T-helper 2 cell treated with Interferon-gamma antibody and Interleukin-4, amounts not matched to agents 100 ng/mL and 5 ng/mL, for 36 hours (primary cell): Measurements from ENCODE around the gene FGF5. TPM values are rescaled to one million over a fixed set of nuclear protein-coding genes. Genes with fewer than 3 reads are reported as not detected.
"Not testable (repeated sequence)": the region's sequence is repeated elsewhere in the genome, so short reads cannot be mapped to it uniquely, and the experiment has no call there.

Source experiments
- intact Hi-C: fragments of 100-400 bp; cut with micrococcal nuclease; formaldehyde crosslinking; loops from one replicate; pipeline ENCODE4 v1.15.1; 2023
- total RNA-seq: library from RNA; stranded (reverse); gene quantifications from 2 replicates; pipeline ENCODE4 v1.2.3, GENCODE V29; 2022

The FGF5 gene
- total RNA-seq, 1 donor from 2014 or later, result not detected

DNA sequence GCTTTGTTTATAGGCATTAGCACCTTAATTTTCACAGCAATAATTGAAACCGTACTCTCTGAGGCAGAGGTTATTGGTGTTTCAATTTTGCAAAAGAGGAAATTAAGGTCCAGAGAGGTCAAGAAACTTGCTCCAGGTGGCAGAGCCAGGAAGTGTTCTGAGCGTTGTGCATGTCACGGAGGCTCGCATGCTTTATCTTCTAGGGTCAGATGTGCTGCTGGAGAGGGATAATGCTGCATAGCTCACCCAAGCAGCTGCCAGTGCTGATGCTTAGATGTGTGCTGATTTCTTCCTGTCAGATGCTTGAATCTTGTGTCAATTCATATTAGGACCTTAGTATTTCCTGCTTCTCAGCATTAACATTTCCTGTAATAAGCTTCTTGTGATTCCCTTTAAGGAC is 13.0 kb upstream of the FGF5 start:
- intact Hi-C loops, result no loop called here

DNA sequence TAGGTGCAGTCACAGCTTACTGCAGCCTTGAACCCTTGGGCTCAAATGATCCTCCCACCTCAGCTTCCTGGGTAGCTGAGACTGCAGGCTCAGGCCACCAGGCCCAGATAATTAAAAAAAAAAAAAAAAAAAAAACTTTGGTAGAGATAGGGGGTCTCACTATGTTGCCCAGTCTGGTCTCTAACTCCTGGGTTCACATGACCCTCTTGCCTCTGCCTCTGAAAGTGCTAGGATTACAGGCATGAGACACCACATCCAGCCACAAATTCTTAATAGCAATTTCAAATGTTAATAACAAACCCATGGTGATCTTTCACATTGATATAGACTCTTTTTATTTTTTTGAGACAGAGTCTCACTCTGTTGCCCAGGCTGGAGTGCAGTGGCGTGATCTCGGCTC is 12.3 kb upstream of the FGF5 start:
- intact Hi-C loops, result no loop called here

DNA sequence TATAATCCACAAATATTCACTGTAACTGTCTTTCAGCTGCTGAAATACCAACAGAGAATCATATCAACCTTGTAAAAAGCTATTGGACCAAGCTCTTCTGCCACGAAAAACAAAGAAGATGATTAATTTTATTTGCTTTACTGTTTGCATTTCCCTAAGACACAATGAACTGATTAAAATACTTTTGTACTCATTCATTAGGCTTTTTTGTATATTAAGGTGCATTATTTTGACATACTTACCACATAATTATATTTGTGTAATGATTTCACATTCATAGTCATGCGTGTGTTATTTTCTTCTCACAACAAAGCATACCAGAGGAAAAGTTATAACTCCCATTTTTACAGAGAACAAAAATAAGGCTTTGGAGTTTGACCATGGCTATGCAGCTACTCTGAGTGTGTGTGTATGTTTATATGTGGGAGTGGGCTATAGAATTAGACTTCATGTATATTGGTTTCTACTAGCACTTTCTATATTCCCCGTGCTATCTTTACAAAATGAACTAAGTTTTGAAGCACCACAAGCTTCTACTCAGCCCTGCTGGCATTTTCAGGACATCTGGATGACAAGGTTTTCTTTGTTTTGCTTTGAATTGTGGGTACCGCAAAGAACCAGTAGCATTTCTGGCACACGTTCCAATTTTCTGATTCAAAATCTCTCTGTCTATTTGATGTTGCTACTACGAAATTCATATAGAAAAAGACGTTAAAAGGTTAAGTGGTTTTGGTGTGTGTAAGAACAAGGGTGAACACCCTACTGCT is 11.0 kb upstream of the FGF5 start:
- intact Hi-C loops, result no loop called here

DNA sequence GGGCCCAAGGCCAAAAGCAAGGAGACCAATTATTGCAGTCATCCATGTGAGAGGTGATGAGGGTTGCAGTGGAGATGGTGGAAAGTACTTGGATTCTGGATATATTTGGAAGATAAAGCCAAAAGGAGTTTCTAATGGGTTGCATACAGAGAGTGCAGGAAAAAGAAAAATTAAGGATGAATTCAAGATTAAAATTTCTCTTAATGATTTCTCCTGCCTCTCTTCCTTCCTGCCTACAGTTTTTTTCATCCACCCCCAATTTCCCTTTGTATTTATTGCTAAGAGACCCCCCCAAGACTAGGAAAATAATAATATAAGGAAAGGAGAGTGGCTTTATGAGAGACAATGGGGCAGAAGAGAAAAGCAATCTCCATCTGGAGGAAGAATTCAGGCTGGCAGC is 8.6 kb upstream of the FGF5 start:
- intact Hi-C loops, result no loop called here

DNA sequence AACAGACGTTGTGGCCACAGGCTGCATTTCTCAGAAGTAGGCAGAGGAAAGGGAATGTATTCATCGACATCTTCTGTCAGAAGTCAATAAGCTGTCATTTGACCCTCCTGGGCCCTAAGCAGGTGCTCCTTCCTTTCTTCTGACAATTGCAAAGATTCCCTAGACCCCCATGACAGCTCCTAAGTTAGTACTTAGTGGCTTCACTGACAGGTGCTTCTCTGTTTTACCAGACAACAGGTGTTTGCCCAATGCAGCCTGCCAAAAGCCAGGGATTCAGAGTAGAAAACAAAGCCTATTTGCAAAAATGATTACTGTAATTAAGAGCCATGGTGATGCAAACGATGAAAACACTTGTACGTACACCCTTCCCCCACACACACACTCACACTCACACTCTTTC is 7.5 kb upstream of the FGF5 start:
- intact Hi-C loops, result no loop called here

DNA sequence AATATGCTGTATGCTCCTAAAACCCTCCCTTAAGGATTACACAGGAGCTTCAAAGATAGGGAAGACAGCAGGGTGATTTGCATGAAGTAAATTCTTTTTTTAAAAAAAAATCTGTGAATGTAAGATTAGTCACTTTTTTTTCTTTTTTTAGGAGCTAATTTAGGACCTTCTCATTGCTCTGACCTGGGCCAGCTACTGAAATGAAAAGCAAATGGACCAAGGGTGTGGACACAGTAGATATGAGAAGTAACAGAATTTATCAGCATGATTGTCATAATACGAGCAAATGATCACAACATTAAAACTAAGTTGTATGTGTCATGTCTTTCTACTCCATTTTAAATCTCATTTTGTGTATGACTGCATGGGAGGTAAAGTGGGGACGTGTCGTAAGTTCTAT is 6.6 kb upstream of the FGF5 start:
- intact Hi-C loops, result no loop called here

DNA sequence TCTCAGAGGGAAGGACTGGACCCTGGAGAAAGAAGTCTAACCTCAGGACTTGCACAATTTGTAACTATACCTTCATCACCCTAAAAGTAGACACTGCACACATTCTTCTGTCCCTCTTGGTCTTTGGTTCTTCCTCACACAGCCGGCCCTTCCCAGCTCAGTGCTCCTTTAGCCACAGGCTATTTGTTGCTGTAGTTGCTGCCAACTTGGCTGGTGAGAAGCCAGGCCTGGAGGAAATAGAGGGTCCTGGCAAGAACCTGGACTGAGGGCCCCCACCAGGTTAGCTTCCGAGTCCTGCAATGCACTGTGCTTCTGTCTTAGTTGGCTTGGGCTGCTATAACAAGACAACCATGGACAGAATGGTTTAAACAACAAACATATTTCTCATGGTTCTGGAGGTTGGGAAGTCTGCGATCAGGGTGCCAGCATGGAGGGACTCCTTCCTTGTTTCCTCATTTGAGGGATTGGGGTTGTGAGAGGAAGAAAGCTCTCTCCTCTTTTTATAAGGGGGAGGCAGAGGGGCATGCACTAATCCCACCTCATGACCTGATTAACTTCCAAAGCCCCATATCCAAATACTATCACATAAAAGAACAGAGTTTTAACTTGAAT is 4.4 kb upstream of the FGF5 start:
- intact Hi-C loops, result no loop called here

DNA sequence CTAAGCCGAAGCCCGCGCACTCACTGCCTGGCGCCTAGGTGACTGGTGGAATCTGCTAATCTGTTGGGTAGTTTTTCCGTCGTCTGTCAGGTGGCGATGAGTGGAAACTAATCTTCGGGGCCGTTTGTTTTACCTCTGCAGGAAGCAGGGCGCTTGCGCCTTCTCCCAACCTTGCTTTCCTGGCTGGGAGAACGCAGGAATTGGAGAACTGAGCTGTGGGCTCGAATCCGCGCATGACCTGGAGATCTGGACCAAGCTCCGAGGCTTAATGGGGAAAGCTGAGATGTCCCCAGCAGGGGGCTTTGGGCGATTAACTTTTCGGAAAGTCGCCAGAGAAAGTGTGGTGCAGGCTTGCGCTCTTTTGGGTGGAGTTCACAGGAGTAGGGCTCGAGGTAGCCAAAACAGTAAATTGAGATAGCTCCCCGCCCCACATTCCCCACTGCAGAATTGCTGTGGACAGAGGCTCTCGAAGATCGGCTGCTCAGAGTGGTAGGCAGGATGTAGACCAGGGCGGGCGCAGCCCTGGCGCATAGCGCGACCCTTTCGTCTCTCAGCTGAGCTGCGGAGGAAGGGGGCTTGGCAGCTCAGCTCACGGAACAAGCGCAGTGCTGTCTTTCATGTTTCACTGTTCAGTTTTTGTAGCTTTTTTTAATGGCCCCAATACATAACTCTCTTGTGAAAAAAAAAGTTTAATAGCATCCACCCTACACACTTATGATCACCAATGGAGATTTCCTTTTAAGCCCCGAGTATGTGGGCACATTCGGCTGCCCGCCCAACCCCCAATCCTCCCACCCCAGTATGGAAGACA is 2.7 kb upstream of the FGF5 start:
- intact Hi-C loops, result no loop called here

DNA sequence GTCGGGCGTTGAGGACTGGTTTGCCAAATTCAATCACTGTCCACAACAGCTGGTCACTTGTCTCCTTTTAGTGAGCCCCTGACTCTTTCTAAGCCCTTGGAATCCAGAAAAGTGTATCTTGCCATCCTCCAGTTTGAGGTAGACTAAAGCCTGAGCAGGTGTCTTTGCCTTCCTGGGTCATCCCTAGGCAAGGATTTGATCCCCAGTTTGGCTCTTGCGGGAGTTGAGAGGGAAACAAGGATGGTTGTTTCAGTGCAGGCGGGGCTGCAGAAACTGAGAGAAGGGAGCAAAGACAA is 2.2 kb upstream of the FGF5 start:
- intact Hi-C loops, result no loop called here

DNA sequence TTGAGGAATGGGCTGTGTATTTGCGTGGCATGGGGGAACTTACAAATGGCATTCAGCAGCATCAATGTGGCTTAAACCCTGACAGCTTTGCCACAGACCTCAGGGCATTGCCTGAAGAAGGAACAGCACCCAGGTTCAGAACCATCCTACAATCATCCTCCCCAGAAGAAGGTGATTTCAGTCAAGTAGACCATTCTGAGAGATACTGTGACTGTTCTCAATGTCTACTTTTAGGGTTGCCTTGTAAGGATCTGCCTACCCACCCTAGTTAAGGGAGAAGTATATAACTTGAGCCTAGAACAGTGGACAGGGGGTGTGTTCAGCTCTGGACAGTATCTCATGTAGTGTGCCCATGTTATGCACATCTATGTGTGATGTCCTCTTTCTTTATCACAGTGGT is 1.6 kb upstream of the FGF5 start:
- intact Hi-C loops, result loop anchor here (5.0 kb wide), 1 partner anchor 63 kb away; no protein-coding TSS in a partner anchor

DNA sequence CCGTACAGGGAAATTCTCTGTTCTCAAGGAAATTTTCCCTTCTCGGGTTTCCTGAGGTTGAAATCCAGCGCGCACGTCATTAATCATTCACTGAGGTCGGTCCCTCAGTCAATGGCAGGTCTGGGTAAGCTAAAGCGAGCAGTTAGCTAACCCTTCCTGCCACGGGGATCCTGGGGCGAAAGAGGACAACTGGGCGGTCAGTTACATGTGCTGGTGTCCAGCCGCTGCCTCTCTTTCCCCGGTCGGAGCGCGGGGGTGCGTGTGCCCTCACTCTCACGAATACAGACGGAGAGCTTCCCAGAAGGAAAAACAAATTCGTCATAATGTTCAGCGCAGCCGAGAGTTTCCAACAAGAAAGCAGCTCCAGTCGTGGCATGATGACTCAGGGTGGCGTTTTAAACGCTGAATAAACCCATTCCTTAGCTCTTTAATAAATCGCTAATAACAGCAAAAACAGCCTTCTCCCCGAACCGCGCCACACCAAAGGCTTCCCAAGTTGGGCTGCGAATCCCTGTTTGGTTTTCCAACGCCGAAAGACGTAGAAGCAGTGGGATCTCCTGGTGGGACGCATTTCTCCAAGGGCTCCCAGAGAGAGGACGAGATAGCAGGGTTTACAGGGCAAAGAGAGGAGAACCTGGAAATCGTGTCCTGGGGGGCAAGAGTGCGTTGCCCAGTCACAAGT is 752 bp upstream of the FGF5 start:
- intact Hi-C loops, result loop anchor here (5.0 kb wide), 1 partner anchor 63 kb away; no protein-coding TSS in a partner anchor

DNA sequence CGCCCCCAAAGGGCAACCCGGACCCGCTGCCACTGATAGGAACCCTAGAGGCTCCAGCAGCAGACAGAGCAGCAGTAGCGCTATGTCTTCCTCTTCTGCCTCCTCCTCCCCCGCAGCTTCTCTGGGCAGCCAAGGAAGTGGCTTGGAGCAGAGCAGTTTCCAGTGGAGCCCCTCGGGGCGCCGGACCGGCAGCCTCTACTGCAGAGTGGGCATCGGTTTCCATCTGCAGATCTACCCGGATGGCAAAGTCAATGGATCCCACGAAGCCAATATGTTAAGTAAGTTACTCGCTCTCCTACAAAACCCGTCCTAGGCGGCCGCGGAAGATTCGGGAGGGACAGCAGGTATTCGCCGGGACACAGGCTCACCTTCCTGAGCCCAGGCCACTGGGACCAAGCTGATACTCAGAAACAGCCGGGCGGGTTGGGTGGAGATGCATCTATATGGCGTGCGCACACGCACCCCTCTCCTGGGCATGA is 477 bp downstream of the FGF5 start:
- intact Hi-C loops, result loop anchor here (5.0 kb wide), 1 partner anchor 65 kb away; no protein-coding TSS in a partner anchor

DNA sequence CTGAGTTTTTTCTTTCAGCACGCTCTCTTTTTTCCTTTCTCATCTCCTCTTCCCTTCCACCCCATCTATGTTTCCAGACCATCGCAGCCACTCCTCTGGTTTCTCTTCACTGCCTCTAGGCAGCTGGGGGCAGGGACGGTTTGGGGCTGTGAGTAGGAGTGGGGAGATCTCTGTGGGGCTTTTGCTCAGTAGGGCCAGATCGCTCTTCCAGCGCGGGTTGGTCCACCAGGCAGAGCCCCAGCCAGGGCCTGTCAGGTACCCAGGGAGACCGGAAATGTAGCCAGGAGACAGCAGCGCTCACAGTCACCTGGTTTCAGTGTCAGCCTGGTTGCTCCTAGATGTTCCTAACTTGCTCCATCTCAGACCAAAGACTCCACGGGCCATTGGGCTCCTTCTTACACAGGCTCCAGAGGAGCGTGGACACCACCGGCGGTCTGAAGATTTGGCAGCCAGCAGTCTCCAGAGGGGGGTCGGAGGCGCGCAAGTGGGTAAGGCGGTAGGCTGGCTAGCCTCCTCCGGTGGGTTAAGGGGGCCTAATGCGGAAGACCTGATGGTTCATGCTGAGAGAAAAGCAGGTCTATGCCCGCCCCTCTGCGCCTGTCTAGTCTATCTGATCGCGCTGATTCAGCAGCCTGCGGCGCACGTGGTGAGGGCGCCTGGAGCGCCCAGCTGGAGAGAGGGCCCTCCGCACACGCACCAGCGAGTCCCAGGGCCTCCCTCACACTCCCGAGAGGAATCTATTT is 1.8 kb downstream of the FGF5 start:
- intact Hi-C loops, result loop anchor here (5.0 kb wide), 1 partner anchor 66 kb away; no protein-coding TSS in a partner anchor

DNA sequence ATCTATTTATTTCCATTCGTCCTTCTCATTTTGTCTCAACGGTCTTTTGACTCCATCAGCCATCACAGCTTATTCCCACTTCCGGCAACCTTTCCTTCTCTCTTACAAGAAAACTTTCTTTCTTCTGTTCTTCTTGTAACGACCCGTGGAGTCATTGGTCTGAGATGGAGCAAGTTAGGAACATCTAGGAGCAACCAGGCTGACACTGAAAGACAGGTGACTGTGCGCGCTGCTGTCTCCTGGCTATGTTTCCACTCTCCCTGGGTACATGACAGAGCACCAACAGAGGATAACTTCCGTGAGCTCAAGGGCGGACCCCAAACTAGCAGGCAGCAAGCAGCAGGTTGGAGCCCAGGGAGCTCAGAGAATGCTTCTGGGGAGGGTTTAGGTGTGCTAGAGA is 2.5 kb downstream of the FGF5 start:
- intact Hi-C loops, result loop anchor here (5.0 kb wide), 1 partner anchor 67 kb away; no protein-coding TSS in a partner anchor

DNA sequence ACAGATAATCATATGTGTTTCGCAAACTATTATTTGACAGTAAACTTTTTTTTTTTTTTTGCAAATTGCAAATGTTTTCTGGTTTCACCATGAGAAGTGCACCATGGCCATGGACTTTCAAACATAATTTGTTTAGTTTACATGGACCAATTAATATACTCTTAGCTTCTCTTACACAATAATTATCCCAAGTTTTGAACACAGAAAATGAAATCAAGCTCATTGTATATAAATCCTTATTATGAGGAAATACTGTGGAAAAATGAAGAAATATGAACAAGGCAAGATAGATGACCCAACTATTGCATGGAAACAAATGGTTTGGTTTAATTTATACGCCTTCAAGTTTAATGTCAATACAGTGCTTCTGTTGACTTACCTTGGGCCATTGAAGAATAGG is 3.9 kb downstream of the FGF5 start:
- intact Hi-C loops, result no loop called here

DNA sequence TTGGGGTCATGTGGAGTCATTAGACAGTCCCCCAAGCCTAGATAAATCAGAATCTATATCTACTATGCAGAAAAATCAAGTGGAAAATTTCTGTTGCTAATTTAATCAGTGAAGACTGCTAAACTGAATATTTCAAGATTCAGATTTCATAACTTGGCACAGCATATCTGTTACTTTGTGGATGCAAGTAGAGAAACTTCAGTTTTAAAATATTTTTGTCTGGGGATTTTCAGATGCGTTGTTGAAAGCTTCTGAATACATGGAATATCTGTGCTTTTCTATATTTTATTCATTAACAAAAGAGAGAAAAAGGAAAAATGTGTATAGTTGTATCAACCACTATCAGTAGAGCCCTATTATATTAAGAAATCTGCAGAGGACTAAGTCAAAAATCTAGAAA is 4.4 kb downstream of the FGF5 start:
- intact Hi-C loops, result no loop called here

DNA sequence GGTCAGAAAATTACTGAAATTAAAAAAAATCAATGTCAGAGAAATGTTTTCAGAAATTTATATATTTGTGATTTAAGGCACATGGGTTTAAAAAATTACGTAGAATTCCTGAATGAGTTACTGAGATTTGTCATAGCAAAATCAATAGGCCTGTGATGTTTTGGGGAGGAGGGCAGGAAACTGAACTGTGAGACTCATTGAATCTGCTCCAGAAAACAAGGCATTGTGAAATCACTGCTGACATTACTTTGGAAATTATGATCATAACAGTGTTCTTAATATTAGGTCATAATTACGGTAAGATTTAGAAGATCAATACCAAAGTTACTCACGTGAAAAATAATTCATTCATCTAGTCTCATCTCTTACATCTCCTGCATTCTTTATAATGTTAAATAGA is 5.3 kb downstream of the FGF5 start:
- intact Hi-C loops, result no loop called here

DNA sequence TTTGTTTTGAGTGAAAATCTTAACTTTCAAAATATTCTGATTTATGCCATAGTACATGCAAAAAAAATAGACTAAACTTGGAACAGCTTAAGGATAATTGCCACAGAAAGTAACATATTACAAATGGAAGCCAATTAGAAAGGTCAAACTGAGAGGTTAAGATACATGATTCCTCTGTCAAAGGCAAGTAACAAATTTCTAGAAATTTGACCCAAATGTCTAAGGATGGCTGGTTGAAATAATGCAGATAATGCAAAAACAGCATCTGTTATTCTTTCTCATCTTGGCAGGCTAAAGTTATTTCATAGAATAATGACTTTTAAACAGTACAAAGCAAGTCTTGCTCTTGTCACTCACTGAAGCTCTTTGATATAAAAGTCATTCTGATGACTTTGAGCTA is 10.5 kb downstream of the FGF5 start:
- intact Hi-C loops, result no loop called here

DNA sequence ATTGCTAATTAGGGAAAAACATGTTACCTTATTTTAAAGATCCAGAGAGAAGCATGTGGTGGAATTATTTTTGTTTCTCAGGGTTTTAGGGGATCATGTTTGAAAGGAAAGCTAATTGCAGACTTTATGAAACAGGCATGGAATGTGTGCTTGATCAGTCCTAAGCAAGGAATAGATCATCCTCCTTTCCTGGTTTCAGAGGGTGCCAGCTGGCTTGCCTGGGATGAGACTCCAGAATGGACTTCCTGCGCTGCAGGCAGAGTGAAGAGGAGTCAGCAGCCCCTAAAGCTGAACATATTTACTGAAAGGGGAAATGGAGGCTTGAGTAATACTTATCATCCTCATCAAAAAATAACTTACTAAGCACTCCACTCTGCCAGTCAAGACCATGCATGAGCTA is 13.3 kb downstream of the FGF5 start:
- intact Hi-C loops, result no loop called here

DNA sequence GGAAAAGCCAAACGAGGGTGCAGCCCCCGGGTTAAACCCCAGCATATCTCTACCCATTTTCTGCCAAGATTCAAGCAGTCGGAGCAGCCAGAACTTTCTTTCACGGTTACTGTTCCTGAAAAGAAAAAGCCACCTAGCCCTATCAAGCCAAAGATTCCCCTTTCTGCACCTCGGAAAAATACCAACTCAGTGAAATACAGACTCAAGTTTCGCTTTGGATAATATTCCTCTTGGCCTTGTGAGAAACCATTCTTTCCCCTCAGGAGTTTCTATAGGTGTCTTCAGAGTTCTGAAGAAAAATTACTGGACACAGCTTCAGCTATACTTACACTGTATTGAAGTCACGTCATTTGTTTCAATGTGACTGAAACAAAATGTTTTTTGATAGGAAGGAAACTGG is 20.0 kb downstream of the FGF5 start:
- intact Hi-C loops, result no loop called here

DNA sequence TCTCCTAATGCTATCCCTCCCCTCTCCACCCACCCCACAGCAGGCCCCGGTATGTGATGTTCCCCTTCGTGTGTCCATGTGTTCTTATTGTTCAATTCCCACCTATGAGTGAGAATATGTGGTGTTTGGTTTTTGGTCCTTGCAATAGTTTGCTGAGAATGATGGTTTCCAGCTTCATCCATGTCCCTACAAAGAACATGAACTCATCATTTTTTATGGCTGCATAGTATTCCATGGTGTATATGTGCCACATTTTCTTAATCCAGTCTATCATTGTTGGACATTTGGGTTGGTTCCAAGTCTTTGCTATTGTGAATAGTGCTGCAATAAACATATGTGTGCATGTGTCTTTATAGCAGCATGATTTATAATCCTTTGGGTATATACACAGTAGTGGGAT is 24.2 kb downstream of the FGF5 start:
- intact Hi-C loops, result not testable (repeated sequence)
